Sigmoid colon (tissue), 4 donors: ENCODE measurements around the gene ZBTB45.

ENCODE experiments used
- CTCF ChIP-seq, 4 experiments: fragments of 450-650 bp in 3 of 4; fragments of 200-600 bp in 1 of 4; IDR thresholded peaks; one replicate each; pipeline ENCODE4 v1.5.1; 2016 to 2019; ENCODE audit warnings: antibody characterized with exemption in 4 of 4, mild to moderate bottlenecking in 3 of 4, moderate library complexity in 2 of 4
- EP300 ChIP-seq, 4 donors: sonication (generic); formaldehyde crosslinking; IDR thresholded peaks; one replicate each; pipeline ENCODE4 v1.6.1; 2017; ENCODE audit warnings: antibody characterized with exemption in 4 of 4
- POLR2A ChIP-seq, 2 donors: fragments of 450-650 bp; IDR thresholded peaks; one replicate each; pipeline ENCODE4 v1.6.1; 2016; ENCODE audit warnings: antibody characterized with exemption in 2 of 2, mild to moderate bottlenecking in 2 of 2, moderate library complexity in 2 of 2
- POLR2AphosphoS5 ChIP-seq, 4 donors: sonication (generic); formaldehyde crosslinking; IDR thresholded peaks; one replicate each; pipeline ENCODE4 v1.6.1; 2017; ENCODE audit warnings: antibody characterized with exemption in 4 of 4

DNA sequence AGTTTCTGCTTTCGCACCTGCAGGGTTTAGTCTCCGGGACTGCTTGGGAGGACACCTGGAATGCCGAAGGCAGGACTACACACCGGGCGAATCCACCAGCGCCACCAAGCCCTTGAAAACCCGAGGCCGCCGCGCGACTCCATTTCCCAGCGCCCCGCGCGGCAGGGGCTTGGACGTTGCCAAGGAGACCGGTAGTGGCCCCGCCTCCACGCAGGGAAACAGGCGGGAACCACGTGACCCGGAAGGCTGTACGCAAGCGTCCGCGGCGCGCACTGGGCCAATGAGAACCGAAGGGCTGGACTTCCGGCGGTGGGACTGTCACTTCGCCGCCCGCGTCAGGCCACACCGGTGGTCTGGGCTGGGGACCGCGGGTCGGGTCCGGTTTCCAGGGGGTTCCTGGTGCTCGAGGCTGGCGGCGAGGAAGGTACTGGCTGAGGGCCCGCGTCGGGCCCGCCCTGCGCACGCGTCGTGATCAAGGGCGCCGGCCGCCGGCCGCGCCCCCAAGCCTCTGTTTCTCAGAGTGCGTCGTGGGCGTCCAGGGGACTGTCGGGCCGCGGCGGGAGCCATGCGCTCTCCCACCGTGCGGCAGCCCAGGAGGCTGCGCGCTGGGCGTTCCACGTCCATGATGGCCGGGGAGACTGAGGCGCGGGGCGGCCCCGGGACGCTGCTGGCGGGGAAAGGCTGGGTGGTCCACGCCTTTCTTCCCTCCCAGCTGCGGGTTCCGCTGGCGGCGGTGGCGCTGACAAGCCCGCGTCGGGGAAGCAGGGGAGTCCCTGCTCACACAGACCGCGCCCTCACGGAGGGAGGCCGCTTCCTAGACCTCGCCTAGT lies 52.6 kb downstream of the ZBTB45 start, which contains the start of gene ZNF324:
- TF ChIP-seq POLR2A (IDR thresholded peaks at IDR 0.05) (peak; percentile 25 to 36), CTCF (IDR thresholded peaks at IDR 0.05) (no peak), POLR2AphosphoS5 (IDR thresholded peaks at IDR 0.05) (peak; percentile 66 to 85 (median 82)), EP300 (IDR thresholded peaks at IDR 0.05) (no peak)
